ENCODE results near the gene CDH13. TPM values are rescaled to one million over a fixed set of nuclear protein-coding genes. Genes with fewer than 3 reads are reported as not detected.

Gene CDH13
- total and polyA plus RNA-seq, 2 donors (not counting 3 experiments of a cell fraction or from before 2014, with no cell fraction given): 96.6 to 124 TPM

- H4K20me1 ChIP-seq (replicated peaks; ENCODE audit: control insufficient read depth, extremely low read depth, insufficient read depth, low read length): no peaks in the 10 kb centered on the region
- H3K79me2 ChIP-seq (ENCODE audit: control insufficient read depth, insufficient read depth, low read length): no peaks in the 10 kb centered on the region
- H3K4me3 ChIP-seq (replicated peaks in 1 of 3; ENCODE audit: insufficient read depth in 1 of 3, low read depth in 1 of 3, low read length in 3 of 3): no peak overlapping the region
- FAIRE-seq (no peak), DNase-seq (ENCODE audit: low read depth, low spot score) (no peak)
- intact Hi-C loops (cut with micrococcal nuclease) (no loop called here), dilution Hi-C loops (cut with MboI; ENCODE audit: extremely low pct_ligation_motif_present, low sequenced_read_pairs) (no loop called here)
- no peaks in the 10 kb centered on the region for H3K27me3 ChIP-seq (ENCODE audit: control insufficient read depth in 2 of 2, insufficient read depth in 2 of 2, low read length in 2 of 2)
- POLR2A ChIA-PET: no interaction called here
- CTCF ChIA-PET: no interaction called here
- H3K27ac ChIP-seq (ENCODE audit: insufficient read depth, low read depth, low read length): no peak overlapping the region
- TF ChIP-seq POLR2AphosphoS5 (IDR thresholded peaks at IDR 0.05; ENCODE audit: insufficient read depth, low read depth, low read length): no peak
- no peak for TF ChIP-seq MYC (IDR thresholded peaks at IDR 0.05; ENCODE audit: low read depth, low read length)
- TF ChIP-seq, protein P1, sequence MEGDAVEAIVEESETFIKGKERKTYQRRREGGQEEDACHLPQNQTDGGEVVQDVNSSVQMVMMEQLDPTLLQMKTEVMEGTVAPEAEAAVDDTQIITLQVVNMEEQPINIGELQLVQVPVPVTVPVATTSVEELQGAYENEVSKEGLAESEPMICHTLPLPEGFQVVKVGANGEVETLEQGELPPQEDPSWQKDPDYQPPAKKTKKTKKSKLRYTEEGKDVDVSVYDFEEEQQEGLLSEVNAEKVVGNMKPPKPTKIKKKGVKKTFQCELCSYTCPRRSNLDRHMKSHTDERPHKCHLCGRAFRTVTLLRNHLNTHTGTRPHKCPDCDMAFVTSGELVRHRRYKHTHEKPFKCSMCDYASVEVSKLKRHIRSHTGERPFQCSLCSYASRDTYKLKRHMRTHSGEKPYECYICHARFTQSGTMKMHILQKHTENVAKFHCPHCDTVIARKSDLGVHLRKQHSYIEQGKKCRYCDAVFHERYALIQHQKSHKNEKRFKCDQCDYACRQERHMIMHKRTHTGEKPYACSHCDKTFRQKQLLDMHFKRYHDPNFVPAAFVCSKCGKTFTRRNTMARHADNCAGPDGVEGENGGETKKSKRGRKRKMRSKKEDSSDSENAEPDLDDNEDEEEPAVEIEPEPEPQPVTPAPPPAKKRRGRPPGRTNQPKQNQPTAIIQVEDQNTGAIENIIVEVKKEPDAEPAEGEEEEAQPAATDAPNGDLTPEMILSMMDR (IDR thresholded peaks at IDR 0.05; ENCODE audit: extremely low read depth in 1 of 2, insufficient read depth in 1 of 2, low read depth in 1 of 2, low read length in 2 of 2): no peak
- no peak for TF ChIP-seq JUN (IDR thresholded peaks at IDR 0.05; ENCODE audit: borderline replicate concordance, insufficient read depth, insufficient read length, low read depth)
- TF ChIP-seq EZH2 (IDR thresholded peaks at IDR 0.05; ENCODE audit: borderline replicate concordance, low read depth, low read length, severe bottlenecking): no peak
- TF ChIP-seq, protein P2, sequence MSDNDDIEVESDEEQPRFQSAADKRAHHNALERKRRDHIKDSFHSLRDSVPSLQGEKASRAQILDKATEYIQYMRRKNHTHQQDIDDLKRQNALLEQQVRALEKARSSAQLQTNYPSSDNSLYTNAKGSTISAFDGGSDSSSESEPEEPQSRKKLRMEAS (IDR thresholded peaks at IDR 0.05; ENCODE audit: insufficient read depth, insufficient read length): no peak
- TF ChIP-seq POLR2A (IDR thresholded peaks at IDR 0.05; ENCODE audit: low read depth, low read length): no peak
- TF ChIP-seq FOS (IDR thresholded peaks at IDR 0.05; ENCODE audit: borderline replicate concordance, insufficient read depth, low read length): no peak
- no peak for TF ChIP-seq GATA2 (IDR thresholded peaks at IDR 0.05; ENCODE audit: insufficient read depth, insufficient read length, low read depth, low read length)
- no peak overlapping the region for H2AFZ ChIP-seq (ENCODE audit: low read depth, low read length)
- H3K9me1 ChIP-seq (replicated peaks; ENCODE audit: control insufficient read depth, extremely low read depth, insufficient read depth, low read length): no peaks in the 10 kb centered on the region
- H3K9ac ChIP-seq (replicated peaks; ENCODE audit: extremely low read depth, insufficient read depth, low read length): no peak overlapping the region
- no peaks in the 10 kb centered on the region for H3K9me3 ChIP-seq (replicated peaks; ENCODE audit: control insufficient read depth, insufficient read depth, low read length)
- no peaks in the 10 kb centered on the region for H3K36me3 ChIP-seq (ENCODE audit: control insufficient read depth in 2 of 2, extremely low read depth in 1 of 2, insufficient read depth in 2 of 2, low read length in 2 of 2)
- no peak overlapping the region for H3K4me2 ChIP-seq (ENCODE audit: insufficient read depth, low read length)
- peaks cover 10% of the 10 kb centered on the region for H3K4me1 ChIP-seq (ENCODE audit: control insufficient read depth, extremely low read depth, insufficient read depth, low read length)
- no TSS peak for BruUV-seq (replicated peaks)
Measured at GRCh38 chr16:83599789-83600462, 973.2 kb downstream of the CDH13 start.

Data from endothelial cell of umbilical vein (primary cell).